ENCODE results near the gene TRPM6.

Gene TRPM6

DNA sequence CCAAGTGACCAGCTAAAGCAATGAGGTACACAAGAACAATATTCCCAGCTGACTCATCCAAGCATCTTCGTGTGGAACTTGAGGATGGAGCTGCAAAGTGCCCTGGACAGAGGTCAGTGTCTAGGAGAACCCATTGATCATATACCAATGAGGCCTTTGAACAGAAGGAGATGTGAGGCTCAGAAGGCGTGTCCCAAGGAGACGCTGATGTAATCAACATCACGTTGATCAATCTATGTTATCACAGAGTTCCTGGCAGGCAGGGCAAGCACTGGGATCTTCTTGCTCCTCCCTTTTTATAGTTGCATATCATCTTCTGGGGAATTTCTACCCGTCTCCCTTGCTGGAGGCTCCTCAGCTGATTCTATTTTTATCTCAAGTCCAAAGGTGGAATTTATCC is 163.4 kb downstream of the TRPM6 start:
- FAIRE-seq (no peak), DNase-seq (ENCODE audit: insufficient read length, low spot score) (no peak)

GRCh38 chr9:74721696-74722660 is 165.7 kb downstream of the TRPM6 start:
- DNase-seq (ENCODE audit: insufficient read length, low spot score): no peak
- FAIRE-seq: no peak

- no peak for DNase-seq (ENCODE audit: insufficient read length, low spot score)
- no peak for FAIRE-seq
These were observed 168.4 kb downstream of the TRPM6 start for GRCh38 chr9:74719306-74719705.

- FAIRE-seq (no peak), DNase-seq (ENCODE audit: insufficient read length, low spot score) (no peak)
These were observed 169.0 kb downstream of the TRPM6 start for GRCh38 chr9:74718709-74719108.

DNA sequence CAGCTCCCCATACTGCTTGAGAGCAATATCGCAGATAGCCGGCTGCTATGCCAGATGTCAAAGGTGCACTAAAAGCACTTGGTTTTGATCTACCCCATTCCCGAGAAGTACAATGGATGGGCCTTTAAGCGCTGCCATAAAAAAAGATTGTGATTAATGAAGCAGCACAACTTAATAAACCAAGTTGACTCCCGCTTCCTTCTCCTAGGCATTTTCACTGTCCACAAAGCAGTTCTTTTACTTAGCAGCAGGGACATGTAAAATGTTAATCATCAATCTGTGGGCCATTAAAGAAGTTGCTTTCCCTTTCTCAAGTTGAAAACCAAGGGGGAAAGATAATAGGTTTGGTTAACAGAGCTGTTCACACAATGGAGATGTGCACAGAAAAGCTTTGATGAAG is 176.4 kb downstream of the TRPM6 start:
- DNase-seq (ENCODE audit: insufficient read length, low spot score) (no peak), FAIRE-seq (no peak)

DNA sequence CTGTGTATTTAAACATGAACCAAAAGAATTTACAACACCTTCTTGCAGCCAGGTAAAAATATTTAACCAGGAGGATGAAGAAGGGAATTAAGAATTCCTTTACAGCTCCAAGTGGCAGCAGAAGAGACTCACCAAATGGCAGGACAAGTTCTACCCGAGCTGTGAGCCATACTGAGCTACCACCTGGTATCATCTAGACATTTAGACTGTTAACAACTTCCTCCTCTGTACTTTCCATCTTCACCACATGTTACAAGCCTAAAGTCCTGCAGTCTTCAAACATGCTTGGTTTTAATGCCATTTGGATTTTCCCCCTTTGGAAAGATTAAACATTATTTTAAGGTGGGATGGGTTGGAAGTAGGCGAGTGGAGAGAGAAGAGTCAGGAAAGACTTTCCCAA is 190.2 kb downstream of the TRPM6 start:
- no peak for DNase-seq (ENCODE audit: insufficient read length, low spot score)

DNA sequence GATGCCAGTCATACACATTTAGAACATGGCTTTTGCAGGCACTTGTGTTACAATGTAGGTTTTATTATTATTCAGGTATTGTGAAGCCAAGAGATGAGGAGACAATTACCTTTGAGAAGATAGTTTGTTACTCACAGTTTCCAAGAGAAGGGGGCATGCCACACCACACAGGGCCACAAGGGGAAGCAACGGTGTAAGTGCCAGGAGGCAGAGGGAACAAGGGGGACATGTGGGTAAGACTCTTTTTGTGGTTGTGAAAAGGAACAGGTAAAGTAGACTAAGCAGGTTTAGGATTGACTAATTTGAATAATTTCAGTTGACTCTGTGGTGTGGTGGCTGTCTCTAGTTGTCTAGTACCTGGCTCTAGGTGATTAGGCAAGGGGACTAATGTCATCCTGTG is 191.2 kb downstream of the TRPM6 start:
- DNase-seq (ENCODE audit: insufficient read length, low spot score) (no peak), FAIRE-seq (no peak)

More for the DNA sequence above, 190.2 kb downstream of the TRPM6 start:
- no peak for FAIRE-seq

DNA sequence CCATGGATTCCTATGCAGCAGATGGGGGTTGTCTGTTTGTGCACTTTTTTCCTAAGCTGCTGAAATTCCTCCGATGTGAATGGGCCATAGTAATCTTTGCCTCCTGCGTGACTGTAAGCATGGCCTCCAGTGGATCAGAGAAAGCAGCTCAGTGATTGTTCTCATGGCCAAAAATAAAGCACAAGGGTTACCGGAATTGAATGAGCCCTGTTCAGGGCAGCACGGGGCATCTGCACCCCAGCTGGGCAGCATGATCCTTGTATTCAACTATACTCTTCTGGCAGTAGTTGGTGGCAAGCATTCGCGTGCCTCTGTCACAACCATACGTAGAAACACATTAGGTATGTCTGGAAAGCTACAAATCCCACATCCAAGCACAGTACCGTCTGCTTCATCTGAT is 196.7 kb downstream of the TRPM6 start:
- no peak for FAIRE-seq

GRCh38 chr9:74683322-74683721 is 204.4 kb downstream of the TRPM6 start:
- no peak for DNase-seq (ENCODE audit: insufficient read length, low spot score)
- no peak for FAIRE-seq

More for the DNA sequence above, 196.7 kb downstream of the TRPM6 start:
- DNase-seq (ENCODE audit: insufficient read length, low spot score): no peak

DNA sequence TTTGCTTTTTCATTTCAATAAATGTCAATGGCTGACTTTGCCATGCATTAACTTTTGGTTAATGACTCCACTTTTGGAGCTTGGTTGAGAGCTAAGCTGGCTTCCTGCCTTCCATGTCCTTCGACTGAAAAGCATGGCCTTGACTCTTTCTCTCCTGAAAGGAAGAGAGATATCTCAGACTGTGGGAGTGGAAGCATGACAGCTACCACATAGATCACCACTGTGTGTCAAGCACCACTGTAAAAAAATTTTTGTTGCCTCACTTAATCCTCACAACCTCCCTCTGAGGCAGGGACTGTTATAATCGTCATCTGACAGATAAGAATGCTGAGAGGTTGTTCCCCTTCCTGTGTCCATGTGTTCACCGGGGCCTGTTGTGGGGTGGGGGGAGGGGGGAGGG is 205.8 kb downstream of the TRPM6 start:
- FAIRE-seq: no peak
- no peak for DNase-seq (ENCODE audit: insufficient read length, low spot score)

DNA sequence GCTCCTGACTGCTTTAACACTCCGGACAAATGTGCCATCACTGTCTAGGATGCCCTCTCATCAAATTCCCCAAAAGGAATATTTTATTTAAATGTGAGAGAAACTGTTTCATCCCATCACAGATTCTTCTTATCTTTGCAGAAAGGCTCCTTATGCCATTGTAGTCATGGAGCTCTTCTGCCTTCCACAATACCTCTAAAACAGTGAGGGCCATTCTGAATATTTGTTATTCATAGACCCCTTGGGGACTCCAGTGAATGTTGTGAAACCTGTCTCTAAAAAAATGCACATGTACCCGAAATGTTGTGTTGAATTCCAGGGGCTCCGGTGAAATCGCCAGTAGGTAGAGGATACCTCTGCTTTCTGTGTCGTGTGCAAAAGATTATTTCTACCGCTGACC is 213.6 kb downstream of the TRPM6 start:
- no peak for FAIRE-seq
- no peak for DNase-seq (ENCODE audit: insufficient read length, low spot score)
